Cardiac muscle cell (in vitro differentiated cells and primary cell): ENCODE results near the gene NME9. TPM values are rescaled to one million over a fixed set of nuclear protein-coding genes. Genes with fewer than 3 reads are reported as not detected.
A peak's percentile ranks its signal among the peaks of the same experiment; 100 is the strongest.

Source experiments
- DNase-seq, 2 donors: peaks; one replicate each; pipeline versions ENCODE4 v3.0.0 to v3.0.0-alpha.2; 2010 to 2017; ENCODE audit warnings: low read depth in 1 of 2, low spot score in 1 of 2
- H3K27ac ChIP-seq: fragments of 200-600 bp; sonication (generic); 2 replicates; pipeline ENCODE4 v1.5.1; 2016
- H3K27me3 ChIP-seq: fragments of 200-600 bp; sonication (generic); 2 replicates; pipeline ENCODE4 v1.6.0; 2016; ENCODE audit warnings: control low read depth
- H3K36me3 ChIP-seq: fragments of 200-600 bp; sonication (generic); 2 replicates; pipeline ENCODE4 v1.5.1; 2016; ENCODE audit warnings: control low read depth
- H3K4me1 ChIP-seq: fragments of 200-600 bp; sonication (generic); 2 replicates; pipeline ENCODE4 v1.8.1; 2017; ENCODE audit warnings: low read depth, mild to moderate bottlenecking, mixed run types
- H3K4me3 ChIP-seq: fragments of 200-600 bp; sonication (generic); 2 replicates; pipeline ENCODE4 v1.5.1; 2016; ENCODE audit warnings: mild to moderate bottlenecking
- H3K9me3 ChIP-seq: fragments of 200-600 bp; sonication (generic); 2 replicates; pipeline ENCODE4 v1.5.1; 2017; ENCODE audit warnings: low read depth, mild to moderate bottlenecking, control low read depth
- CTCF ChIP-seq: IDR thresholded peaks from 2 replicates; pipeline ENCODE4 v1.5.1; 2012; ENCODE audit warnings: low read depth, mild to moderate bottlenecking, low read length
- polyA plus RNA-seq: library from polyadenylated mRNA; unstranded; fragments of >200 nt; fragmentation: Nextera tagmentation; extraction: Ambion mirVana; gene quantifications from 2 replicates; pipeline ENCODE4 v1.2.1, GENCODE V29; 2016
- total RNA-seq: library from RNA; depleted of rRNA; stranded (reverse); fragments of >200 nt; gene quantifications from 2 replicates; pipeline ENCODE4 v1.2.3, GENCODE V29; 2016

NME9 gene
- total and polyA plus RNA-seq, 2 experiments from 2014 or later, result 2.9 to 5.1 TPM

- DNase-seq, result peak; percentile 90 to 97
- Histone ChIP-seq H3K36me3 (no peaks in the 10 kb centered on the region), H3K27ac (peak within 1 kb of the TSS; percentile 98), H3K4me3 (peak within 1 kb of the TSS; percentile 75), H3K9me3 (no peaks in the 10 kb centered on the region), H3K4me1 (peaks cover 24% of the 10 kb centered on the region), H3K27me3 (no peaks in the 10 kb centered on the region)
- TF ChIP-seq CTCF, result peak; percentile 27
These were observed 18.5 kb upstream of the NME9 start, which contains the start of gene MRAS for GRCh38 chr3:138347960-138348753. Gene MRAS, plus strand, starts transcription at chr3:138348579. Its CDS starts 24,305 bp downstream, at chr3:138372884.

GRCh38 chr3:138344754-138345153 is 15.1 kb upstream of the NME9 start:
- Histone ChIP-seq H3K4me3 (no peak overlapping the region), H3K4me1 (peaks cover 3% of the 10 kb centered on the region), H3K9me3 (no peaks in the 10 kb centered on the region), H3K27ac (no peak overlapping the region), H3K27me3 (no peaks in the 10 kb centered on the region), H3K36me3 (no peaks in the 10 kb centered on the region)
- DNase-seq, result no peak
- TF ChIP-seq CTCF, result no peak

GRCh38 chr3:138340511-138340910 is 10.9 kb upstream of the NME9 start:
- Histone ChIP-seq H3K27ac (no peak overlapping the region), H3K4me3 (no peak overlapping the region), H3K4me1 (no peaks in the 10 kb centered on the region), H3K9me3 (no peaks in the 10 kb centered on the region), H3K36me3 (no peaks in the 10 kb centered on the region), H3K27me3 (no peaks in the 10 kb centered on the region)
- TF ChIP-seq CTCF, result no peak
- no peak for DNase-seq

GRCh38 chr3:138338811-138339210 is 9.2 kb upstream of the NME9 start:
- no peak for DNase-seq
- Histone ChIP-seq H3K9me3 (no peaks in the 10 kb centered on the region), H3K27me3 (no peaks in the 10 kb centered on the region), H3K4me1 (no peaks in the 10 kb centered on the region), H3K4me3 (no peak overlapping the region), H3K27ac (no peak overlapping the region), H3K36me3 (no peaks in the 10 kb centered on the region)
- no peak for TF ChIP-seq CTCF

- DNase-seq, result no peak
- TF ChIP-seq CTCF, result no peak
- Histone ChIP-seq H3K4me1 (no peaks in the 10 kb centered on the region), H3K36me3 (no peaks in the 10 kb centered on the region), H3K27ac (no peak overlapping the region), H3K9me3 (no peaks in the 10 kb centered on the region), H3K27me3 (no peaks in the 10 kb centered on the region), H3K4me3 (no peak overlapping the region)
These were observed 8.6 kb upstream of the NME9 start for GRCh38 chr3:138338244-138338643.
